Osteoblast (primary cell): Measurements from ENCODE around the gene HINFP. TPM values are rescaled to one million over a fixed set of nuclear protein-coding genes. Genes with fewer than 3 reads are reported as not detected.
A peak's percentile ranks its signal among the peaks of the same experiment; 100 is the strongest.

Experiments used
- DNase-seq: peaks from one replicate; pipeline ENCODE4 v3.0.0; 2011; ENCODE audit warnings: low spot score, mixed read lengths; ENCODE audit not compliant: insufficient read length; ENCODE audit errors: missing footprints
- H2AFZ ChIP-seq: 2 replicates; pipeline ENCODE4 v1.6.0; 2011; ENCODE audit warnings: mild to moderate bottlenecking, low read length
- H3K27ac ChIP-seq: 2 replicates; pipeline ENCODE4 v1.5.1; 2011; ENCODE audit warnings: mild to moderate bottlenecking, low read depth, low read length, moderate library complexity
- H3K27me3 ChIP-seq: 2 replicates; pipeline ENCODE4 v1.6.0; 2012; ENCODE audit warnings: mild to moderate bottlenecking, control low read depth, inconsistent platforms, low read length, moderate library complexity; ENCODE audit not compliant: insufficient read depth
- H3K36me3 ChIP-seq: 2 replicates; pipeline ENCODE4 v1.5.1; 2011; ENCODE audit warnings: mild to moderate bottlenecking, low read length, control low read depth, moderate library complexity; ENCODE audit not compliant: insufficient read depth
- H3K4me1 ChIP-seq: 2 replicates; pipeline ENCODE4 v1.5.1; 2011; ENCODE audit warnings: mild to moderate bottlenecking, low read length, control low read depth, moderate library complexity; ENCODE audit not compliant: insufficient read depth
- H3K4me2 ChIP-seq: 2 replicates; pipeline ENCODE4 v1.6.0; 2011; ENCODE audit warnings: mild to moderate bottlenecking, low read length; ENCODE audit not compliant: insufficient read depth
- H3K4me3 ChIP-seq: fragments of 200-600 bp; sonication (generic); 3 replicates; pipeline ENCODE4 v1.5.1; 2012; ENCODE audit warnings: mild to moderate bottlenecking, low read length, inconsistent platforms; ENCODE audit not compliant: insufficient read depth
- H3K79me2 ChIP-seq: 2 replicates; pipeline ENCODE4 v1.6.0; 2012; ENCODE audit warnings: mild to moderate bottlenecking, low read length, control low read depth, inconsistent platforms; ENCODE audit not compliant: insufficient read depth
- H3K9me3 ChIP-seq: 2 replicates; pipeline ENCODE4 v1.5.1; 2011; ENCODE audit warnings: low read depth, low read length, control low read depth
- H4K20me1 ChIP-seq: 2 replicates; pipeline ENCODE4 v1.6.0; 2012; ENCODE audit warnings: mild to moderate bottlenecking, low read length, control low read depth; ENCODE audit not compliant: insufficient read depth
- CTCF ChIP-seq: IDR thresholded peaks from 2 replicates; pipeline ENCODE4 v1.5.1; 2011; ENCODE audit warnings: mild to moderate bottlenecking, low read depth, low read length, moderate library complexity; ENCODE audit errors: extremely low read depth
- total RNA-seq: library from RNA; depleted of rRNA; stranded (reverse); fragments of >200 nt; gene quantifications from 2 replicates; pipeline ENCODE4 v1.2.3, GENCODE V29; 2012

HINFP gene
- total RNA-seq, 1 donor = 22.8 TPM

GRCh38 chr11:119157063-119157462 lies 35.7 kb downstream of the HINFP start:
- Histone ChIP-seq H2AFZ (no peak overlapping the region), H4K20me1 (no peaks in the 10 kb centered on the region), H3K4me2 (no peak overlapping the region), H3K9me3 (no peaks in the 10 kb centered on the region), H3K4me3 (no peak overlapping the region), H3K36me3 (no peaks in the 10 kb centered on the region), H3K27ac (no peak overlapping the region), H3K27me3 (peaks cover 20% of the 10 kb centered on the region), H3K79me2 (no peaks in the 10 kb centered on the region), H3K4me1 (no peaks in the 10 kb centered on the region)
- no peak for TF ChIP-seq CTCF
- DNase-seq = peak; percentile 64

DNA sequence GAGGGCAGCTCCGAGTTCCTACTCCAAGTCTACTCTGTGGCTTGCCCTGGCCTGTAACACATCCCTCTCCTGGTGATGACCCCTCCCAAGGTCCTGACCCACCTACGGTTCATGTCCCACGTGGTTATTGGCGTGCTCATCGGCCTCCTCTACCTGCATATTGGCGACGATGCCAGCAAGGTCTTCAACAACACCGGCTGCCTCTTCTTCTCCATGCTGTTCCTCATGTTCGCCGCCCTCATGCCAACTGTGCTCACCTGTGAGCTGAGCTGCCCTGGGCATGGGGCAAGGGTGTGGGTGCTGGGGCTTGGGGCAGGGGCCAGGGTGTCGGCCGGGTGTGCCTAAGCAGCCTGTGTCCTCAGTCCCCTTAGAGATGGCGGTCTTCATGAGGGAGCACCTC lies 37.1 kb downstream of the HINFP start:
- Histone ChIP-seq H3K27me3 (peaks cover 15% of the 10 kb centered on the region), H3K4me2 (no peak overlapping the region), H2AFZ (no peak overlapping the region), H3K27ac (no peak overlapping the region), H3K4me3 (no peak overlapping the region), H3K36me3 (no peaks in the 10 kb centered on the region), H3K79me2 (no peaks in the 10 kb centered on the region), H3K4me1 (no peaks in the 10 kb centered on the region), H4K20me1 (no peaks in the 10 kb centered on the region), H3K9me3 (no peaks in the 10 kb centered on the region)
- DNase-seq = peak; percentile 59
- no peak for TF ChIP-seq CTCF

GRCh38 chr11:119160151-119160550 lies 38.8 kb downstream of the HINFP start:
- Histone ChIP-seq H3K4me1 (no peaks in the 10 kb centered on the region), H3K4me2 (no peak overlapping the region), H2AFZ (no peak overlapping the region), H4K20me1 (no peaks in the 10 kb centered on the region), H3K27me3 (peaks cover 6% of the 10 kb centered on the region), H3K27ac (no peak overlapping the region), H3K9me3 (no peaks in the 10 kb centered on the region), H3K4me3 (no peak overlapping the region), H3K36me3 (no peaks in the 10 kb centered on the region), H3K79me2 (no peaks in the 10 kb centered on the region)
- TF ChIP-seq CTCF = no peak
- peak; percentile 41 for DNase-seq

GRCh38 chr11:119161871-119162270 lies 40.5 kb downstream of the HINFP start:
- Histone ChIP-seq H4K20me1 (no peaks in the 10 kb centered on the region), H3K4me3 (no peak overlapping the region), H2AFZ (no peak overlapping the region), H3K27ac (no peak overlapping the region), H3K4me1 (peaks cover 4% of the 10 kb centered on the region), H3K27me3 (no peaks in the 10 kb centered on the region), H3K4me2 (no peak overlapping the region), H3K9me3 (no peaks in the 10 kb centered on the region), H3K36me3 (no peaks in the 10 kb centered on the region), H3K79me2 (no peaks in the 10 kb centered on the region)
- no peak for TF ChIP-seq CTCF
- peak; percentile 66 for DNase-seq
